ENCODE data around the gene ADRA1B.

ADRA1B gene

DNA sequence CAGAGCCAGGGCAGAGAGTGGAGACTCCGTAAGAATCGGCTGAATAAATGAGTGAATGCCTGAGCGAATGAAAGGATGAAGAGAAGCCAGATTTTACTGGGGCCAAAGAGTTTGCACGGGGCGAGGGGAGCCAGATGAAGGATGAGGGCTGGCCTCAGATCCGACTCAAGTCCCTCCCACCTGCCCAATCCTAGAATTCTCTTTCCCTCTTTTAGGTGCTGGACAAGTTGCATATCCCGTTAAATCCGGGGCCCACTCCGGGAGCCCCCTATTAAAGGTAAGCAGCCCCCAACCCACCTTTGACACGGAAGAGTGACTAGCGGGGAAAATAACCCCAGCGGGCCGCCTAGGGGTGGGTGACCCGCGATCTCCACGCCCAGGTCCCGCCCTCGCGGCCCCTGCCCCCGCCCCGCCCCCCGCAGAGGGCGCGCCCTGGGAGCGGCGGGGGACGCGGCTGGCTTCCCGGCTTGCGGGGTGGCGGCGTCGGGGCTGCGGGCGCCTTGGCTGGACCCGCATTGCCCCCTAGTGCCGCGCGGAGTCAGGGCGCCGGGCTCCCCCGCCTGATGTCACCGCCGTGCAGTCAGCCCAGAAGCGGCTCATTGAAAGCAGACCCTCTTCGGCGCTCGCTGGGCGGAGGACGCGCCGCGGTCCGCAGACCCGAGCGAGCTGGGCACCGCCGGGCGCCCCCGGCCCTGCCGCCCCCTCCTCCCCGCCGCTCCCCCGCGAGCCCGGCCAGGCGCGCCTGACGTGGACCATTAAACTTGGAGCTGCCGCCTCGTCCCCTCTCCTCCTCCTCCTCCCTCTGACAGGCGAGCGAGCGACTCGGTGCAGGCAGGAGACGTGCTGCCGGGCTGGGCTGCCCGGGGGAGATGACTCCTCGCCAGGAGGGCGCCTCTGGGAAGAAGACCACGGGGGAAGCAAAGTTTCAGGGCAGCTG lies at the start of gene ADRA1B:
ADRA1B (plus strand) TSS at position 579 of the 937 bp plus-strand sequence. CDS start 424 bp downstream, outside the sequence.
- no peak for FAIRE-seq

DNA sequence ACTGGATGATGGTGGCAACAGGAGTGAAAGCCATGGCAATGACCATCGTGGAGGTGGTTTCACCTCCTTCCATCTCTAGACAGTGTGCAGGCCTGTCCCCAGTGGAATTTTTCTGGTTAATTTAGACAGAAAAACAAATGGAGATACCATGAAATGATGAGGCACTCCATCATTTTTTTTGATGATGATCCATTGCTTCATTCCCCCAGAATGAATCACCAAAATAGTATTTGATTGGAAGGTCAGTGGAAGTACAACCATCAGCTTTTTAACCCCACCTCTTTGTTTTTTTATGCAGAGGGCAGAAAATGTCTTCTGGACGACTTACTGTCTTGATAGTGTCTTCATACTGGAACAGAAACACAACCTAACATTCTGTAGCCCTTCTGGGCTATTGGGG lies 42.6 kb upstream of the ADRA1B start:
- FAIRE-seq: no peak

DNA sequence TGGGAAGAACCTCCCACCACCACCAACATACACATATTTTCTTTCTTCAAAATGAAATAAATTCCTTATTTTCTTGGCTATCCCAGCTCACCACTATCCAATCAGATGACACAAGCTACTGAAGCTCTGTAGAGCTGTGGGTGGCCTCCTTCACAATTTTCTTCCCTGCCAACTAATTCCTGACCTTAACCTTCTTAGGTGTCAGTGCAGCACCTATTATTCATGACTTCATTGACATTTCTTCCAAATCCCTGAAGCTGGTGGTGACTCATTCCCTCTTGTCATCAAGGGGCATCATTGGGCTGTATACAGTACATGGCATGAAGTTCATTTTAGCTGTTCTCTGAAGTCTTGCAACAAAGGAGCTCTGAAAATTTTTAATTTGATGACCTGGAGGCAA lies 42.0 kb upstream of the ADRA1B start:
- FAIRE-seq: no peak

DNA sequence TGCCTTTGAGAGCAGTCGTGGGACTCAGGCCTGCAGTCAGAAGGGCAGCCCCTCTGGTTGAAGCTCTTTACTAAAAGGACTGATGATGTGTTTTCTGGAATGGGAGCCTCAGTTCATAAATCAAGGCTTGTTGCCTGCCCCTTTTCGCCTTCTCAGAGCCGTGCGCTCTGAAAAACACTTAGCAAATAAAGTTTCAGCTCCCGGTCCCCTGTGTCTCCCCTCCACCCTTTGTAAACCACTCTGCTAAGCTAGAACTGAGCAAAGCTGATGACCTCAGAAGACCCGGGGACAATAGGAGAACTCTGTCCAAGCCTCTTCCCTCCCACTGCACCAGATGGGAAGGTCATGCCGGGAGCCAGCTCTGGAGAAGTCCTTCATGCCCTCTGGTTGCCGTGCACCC lies 39.3 kb upstream of the ADRA1B start:
- FAIRE-seq: no peak

DNA sequence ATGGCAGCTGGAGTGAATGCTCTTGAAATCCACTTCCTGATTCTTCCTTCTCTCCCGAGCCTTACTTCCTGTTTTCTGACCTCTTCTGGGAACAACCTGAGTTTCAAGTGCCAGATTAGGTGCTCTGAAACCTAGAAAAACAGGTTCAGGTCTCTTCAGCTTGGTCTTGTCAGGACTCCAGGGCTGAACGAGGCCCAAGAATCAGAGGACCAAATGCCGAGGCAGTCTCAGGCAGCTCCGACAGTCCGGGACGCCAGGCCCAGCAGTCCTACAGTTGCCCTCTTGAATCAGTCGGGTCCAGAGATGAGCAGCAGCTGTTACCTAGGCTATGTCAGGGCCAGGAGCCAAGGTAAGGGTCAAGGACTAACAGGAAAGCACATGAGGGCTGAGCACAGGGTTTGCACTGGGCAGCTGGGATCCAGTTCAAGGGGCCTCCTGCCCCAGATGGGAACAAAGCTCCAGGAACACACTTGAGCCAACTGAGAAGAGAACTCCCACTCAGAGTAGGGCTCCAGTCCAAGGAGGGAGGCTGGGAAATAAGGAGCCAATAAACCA lies 38.3 kb upstream of the ADRA1B start:
- FAIRE-seq: no peak

DNA sequence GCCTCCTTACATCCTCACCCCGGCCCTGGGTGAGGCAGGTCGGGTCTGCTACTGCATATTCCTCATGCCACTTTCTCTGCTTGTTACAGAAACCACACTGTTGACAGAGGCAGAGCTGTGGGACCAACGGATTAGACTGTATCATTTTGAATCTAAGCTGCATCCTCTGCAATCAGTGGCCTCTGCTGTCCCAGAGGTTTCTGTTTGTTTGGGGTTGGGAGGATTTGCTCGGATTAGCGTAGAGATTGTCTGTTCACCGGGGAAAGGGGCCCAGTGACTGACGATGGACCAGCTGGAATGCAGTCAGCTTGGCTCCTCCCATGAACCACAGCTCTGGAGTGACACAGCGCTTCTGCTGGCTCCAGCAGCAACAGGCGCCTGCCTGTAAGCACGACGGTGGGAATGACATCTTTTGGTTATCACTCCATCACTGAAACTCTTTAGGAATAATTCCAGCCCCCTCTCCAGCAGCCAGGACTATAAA lies 37.3 kb upstream of the ADRA1B start:
- no peak for FAIRE-seq

DNA sequence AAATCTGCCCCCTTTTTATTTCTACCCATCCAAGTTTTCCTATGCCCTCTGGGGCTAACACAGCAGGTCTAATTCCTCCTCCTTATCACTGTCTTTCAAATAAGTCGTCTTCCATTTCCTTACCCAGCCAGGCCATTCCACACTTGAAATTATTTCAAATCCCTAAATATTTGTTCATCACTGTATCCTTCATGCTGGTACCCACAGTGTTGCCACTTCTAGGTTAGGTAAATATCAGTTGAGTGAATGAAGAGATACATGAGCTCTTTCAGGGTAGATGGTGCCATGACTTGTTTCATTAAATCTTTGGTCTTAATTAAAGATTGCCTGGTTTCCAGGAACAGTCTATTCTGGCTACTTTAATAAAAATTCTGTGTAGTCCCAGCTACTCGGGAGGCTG lies 35.6 kb upstream of the ADRA1B start:
- FAIRE-seq: no peak

DNA sequence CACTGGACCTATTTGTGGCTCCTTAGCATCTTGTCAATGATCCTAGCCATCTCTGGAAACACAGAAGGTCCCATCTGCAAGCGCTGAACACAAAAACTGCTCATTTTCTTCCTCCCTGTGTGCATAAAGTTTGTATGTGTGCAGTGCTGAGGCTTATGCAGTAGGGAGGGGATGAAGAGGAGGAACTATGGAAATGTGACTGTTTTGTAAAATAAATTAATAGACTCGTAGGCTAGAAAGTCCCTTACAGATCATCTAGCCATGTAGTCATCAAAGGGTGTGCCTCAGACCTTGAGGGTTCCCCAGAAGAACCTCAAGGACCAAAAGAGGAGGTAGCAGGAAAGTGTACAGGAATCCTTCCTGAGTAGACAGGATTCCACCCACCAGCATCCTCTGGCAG lies 34.3 kb upstream of the ADRA1B start:
- FAIRE-seq: no peak

DNA sequence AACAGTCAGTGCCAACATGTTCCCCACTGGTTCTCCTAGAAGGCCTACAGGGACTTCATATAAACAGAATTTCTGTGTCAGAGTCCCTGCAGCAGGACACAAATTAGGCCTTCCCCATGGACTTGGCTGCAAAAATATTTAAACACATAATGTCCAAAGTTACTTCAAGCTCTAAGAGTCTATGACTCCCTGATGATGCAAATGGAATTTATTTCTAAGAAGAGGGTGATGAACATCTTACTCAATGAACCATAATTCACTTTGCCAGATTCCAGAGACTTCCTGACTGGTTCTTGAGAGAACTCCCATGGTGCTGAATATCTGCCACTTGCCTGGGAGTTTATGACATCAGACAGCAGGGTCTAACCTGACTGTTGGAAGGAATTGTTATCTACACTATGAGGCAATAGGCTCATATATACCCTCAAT lies 32.7 kb upstream of the ADRA1B start:
- FAIRE-seq: no peak

DNA sequence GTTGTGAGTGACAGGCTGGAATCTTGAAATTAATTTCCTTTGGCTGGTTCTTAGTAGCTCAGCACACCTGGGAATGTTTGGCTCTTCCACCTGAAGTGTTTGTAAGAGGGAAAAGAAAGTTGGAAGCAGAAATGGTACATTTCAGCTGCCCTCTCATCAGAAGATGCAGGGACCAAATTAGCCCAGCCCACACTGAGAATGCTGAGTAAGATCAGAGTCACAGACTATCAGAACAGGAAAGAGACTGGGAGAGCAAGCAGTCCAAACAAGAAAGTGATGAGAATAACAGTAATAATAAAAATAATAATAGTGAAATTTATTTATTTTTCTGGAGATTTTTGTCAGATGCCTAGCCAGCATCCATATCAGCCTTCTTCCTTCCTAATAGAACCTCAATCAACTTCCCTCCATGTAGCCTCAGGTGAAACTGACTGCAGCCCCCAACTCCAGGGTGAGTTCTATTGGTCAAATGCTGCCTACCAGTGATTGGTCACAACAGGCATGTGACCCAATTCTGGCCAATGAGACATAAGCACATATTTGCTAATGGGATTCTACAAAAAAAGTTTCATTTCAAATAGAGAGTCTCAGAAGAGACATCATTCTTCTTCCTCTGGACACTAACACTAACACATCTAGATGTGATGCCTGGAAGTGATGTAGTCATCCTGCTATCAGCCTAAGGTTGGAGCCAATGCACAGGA lies 31.2 kb upstream of the ADRA1B start:
- FAIRE-seq: no peak

DNA sequence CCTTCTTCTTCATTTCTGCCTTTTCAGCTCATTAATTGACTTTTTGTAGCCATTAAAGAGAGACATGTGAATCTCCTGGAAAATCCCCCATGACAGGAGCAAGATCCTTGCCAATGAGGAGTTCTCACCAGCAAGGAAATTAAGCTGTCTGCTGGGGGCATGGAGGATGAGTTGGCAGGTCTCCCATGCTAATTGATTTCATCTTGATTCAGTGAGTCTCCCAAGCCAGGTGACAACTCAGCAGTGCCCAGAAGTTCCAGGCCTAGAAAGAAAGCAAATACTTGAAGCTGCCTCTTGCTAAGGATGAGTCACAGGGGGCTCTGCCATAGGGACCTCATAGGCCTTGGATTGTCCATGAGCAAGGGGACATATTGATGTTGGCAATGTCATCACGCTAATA lies 30.0 kb upstream of the ADRA1B start:
- no peak for FAIRE-seq

DNA sequence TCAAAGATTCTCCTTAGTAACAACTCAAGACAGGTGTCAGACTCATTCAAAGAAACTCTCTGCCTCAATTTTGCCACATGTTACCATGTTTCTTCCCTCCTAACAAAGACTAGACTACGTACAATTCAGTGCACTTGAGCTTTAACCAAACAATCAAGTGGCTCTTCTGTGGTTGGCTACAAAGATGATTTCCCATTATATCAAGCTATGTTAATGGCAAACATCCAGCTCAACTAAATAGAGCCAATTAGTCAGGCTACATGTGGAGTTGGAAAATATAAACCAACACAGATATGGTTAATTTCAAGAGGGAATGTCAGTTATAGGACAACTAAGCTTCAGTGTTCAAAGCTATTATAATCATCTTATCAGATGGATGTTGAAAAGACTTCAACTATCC lies 29.2 kb upstream of the ADRA1B start:
- no peak for FAIRE-seq

DNA sequence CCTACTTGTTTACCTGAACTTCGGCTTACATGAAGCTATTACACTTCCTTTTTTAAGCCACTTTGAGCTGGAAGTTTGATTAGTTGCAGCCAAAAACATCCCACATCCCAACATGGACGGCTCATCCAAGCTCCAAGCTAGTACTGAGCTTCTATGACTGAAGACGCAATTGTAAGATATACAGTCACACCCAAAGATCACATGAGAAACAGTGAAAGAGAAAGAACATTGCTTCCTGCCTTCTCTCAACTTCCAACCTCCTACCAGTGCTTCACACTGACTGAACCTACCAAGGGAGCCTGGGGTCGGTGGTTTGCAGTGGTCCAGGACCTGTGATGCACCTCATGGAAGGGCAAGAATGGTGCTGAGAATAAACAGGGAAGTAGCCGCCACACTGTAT lies 27.4 kb upstream of the ADRA1B start:
- no peak for FAIRE-seq

DNA sequence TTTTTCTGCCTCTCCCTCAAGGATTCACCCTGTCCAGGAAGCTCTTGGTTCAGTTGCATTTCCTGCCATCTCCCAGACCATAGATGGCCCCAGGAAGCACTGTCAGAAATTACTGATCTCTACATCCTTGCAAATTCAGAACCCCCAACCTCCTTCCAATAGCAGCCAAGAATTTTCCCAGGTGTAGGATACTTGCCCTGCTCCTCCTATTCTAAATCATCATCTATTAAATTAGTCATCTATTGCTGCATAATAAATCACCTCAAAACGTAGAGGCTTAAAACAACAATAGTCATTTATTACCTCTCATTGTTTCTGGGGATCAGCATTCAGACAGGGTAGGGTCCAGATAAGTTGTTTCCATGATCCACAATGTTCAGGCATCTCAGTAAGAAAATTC lies 26.1 kb upstream of the ADRA1B start:
- no peak for FAIRE-seq

DNA sequence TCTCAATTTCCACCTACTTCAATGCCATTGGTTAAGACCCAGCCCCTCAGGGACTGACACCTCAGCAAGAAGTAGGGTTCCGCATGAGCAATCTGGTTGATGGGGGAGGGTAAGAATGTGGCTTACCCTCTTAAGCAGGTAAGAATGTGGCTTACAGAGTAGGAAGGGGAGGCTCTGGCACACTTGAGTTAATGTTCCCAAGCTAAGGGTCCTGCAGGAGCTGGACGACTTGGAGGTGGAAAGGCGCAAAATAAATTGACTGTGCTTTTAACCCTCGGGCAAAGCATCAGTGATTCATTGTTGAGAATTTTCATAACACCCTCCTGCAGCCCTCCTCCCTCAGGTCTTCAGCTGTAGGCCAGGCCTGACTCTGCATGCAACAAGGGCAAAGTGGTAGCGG lies 24.9 kb upstream of the ADRA1B start:
- no peak for FAIRE-seq

DNA sequence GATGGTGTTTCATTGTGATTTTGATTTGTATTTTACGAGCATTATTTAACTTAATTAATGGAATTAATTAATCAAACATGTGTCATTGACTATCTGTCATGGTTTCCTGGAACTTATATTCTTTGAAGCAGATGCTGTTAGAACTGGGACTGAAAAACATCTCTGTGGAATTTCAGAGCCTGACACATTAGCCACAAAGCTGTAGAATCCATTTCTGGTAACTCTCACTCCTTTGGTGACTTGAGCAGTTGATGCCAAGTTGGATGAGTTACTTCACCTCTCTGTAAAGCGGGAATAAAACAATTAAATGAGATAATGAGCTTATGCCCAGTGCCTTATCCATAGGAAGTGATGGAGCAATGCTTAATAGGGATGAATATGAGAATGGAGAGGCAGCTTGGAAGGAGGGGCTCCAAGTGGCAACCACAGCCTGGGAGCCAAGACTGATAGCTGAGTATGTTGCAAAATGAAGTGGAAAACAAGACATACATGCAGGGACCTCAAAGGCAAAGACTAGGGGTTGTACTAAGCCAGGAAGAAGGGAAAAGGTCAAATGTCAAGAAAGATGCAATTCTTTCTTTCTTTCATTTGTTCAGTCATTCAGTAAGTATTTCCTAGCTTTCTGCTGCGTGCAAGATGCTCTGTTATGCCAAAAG lies 23.1 kb upstream of the ADRA1B start:
- no peak for FAIRE-seq

DNA sequence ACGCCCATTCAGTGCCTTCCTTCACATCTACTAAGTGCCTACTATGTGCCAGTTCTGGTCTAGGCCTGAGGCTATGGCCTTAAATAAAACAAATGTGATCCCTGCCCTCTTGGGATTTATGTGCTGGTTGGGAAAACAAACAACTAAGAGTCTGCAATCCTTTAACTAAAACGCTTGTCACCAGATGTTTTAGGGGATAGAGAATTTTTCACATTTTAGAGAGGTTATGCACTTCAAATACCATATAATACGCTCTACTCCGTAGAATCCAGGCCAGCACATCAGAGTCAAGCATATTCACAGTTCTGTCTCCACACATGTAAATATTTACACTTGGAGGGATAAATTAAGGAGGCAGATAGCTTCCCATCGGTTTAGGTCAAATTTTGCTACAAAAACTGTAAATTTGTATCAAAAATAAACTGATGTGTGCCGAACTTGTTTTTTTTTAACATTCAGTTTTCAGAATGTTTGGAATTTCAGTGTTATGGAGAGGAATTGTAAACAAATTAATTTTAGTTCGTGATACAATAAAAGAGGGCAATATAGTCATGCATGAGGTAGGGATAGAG lies 22.0 kb upstream of the ADRA1B start:
- no peak for FAIRE-seq

DNA sequence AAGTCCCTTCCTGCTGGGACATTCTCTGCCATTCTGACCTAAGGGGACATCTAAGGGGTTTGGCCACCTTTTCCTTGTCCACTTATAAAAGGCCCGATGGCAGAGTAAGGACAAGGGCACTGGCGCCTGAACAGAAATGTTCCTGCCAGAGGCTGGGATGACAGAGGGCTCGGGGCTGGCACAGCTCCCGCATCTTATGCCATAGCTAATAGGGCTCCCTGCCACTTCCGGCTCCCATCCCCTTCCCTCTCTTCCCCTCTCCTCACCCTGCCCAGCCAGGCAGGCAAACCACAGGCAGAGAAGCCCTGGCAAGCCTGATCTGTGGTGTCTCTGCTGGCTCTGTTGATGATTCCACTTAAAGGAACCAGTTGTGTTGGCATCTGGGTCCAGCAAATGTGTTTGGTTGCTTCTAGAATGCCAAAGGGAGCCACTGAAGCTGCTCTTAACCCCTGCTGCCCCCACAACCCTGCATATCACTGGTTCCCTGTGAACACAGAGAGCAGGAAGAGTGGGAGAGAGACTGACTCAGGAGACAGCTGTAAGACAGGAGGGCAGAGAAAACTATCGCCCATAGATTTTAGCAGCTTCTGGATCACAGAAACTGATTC lies 18.4 kb upstream of the ADRA1B start:
- no peak for FAIRE-seq

DNA sequence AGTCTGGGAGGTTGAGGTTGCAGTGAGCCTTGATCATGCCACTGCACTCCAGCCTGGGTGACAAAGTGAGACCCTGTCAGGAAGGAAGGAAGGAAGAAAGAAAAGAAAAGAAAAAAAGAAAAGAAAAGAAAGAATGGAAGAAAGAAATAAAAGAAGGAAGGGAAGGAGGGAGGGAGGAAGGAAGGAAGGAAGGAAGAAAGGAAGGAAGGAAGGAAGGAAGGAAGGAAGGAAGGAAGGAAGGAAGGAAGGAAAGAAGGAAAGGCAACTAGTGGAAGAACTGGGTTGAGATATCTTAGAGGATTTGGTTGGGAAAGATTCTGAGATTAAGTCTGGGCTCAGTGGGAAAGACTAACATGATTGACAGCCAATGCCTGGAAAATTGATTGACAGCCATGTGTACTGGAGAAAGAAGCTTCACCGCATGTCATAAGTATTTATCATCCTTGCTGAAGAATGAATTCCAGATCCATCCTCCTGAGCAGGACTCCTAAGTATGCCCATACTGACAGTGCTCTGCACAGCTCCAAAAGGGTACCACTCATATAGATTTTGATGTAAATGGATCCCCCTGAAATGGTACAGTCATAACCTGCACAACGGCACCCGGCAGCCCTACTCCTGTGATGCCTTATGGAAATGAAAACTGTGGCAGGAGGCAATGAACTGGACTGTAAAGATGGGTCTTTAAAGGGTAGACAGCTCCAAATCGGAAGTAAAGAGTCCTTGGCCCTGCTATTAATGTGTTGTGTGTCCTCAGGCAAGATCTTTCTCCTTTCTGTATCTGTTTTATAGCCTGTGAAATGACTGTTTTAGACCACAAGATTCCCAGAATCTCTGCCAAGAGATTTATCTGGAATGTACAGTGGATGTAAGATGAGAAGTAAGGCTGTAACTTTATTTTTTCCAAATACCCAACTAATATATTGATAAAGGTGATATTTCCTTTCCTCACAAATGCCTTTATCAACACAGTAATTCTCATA lies 16.9 kb upstream of the ADRA1B start:
- no peak for FAIRE-seq

DNA sequence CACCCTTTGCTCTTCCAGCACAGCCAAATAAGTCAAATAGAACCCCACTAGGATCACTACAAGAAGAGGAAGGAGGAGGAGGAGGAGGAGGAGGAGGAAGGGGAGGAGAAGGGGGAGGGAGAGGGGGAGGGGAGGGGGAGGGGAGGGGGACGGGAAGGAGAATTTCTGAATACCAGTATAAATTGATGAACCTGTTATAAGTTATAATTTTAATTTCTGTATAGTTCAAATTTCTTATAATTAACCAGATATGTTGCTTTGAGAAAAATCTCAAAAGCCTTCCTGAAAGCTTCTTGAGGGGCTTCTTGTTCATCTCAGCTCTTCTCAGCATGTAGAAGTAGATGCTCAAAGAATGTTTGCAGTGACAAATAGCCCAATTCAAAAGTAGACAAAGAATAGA lies 15.0 kb upstream of the ADRA1B start:
- no peak for FAIRE-seq

DNA sequence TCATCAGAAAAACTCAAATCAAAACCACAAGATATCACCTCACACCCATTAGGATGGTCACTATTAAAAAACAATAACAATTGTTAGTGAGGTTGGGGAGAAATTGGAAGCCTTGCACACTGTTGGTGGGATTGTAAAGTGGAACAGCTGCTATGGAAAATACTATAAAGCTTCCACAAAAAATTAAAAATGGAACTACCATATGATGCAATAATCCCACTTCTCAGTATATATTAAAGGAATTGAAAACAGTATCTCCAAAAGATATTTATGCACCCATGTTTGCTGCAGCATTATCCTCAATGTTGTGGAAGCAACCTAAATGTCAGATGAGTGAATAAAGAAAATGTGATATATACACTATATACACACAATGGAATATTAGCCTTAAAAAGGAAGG lies 14.5 kb upstream of the ADRA1B start:
- FAIRE-seq: no peak

Data from colon (tissue), 2 donors.